GM12878 (cell line): Measurements from ENCODE around the gene SEC14L6. TPM values are rescaled to one million over a fixed set of nuclear protein-coding genes. Genes with fewer than 3 reads are reported as not detected.

Experiments
- ATAC-seq: fragments of 200-7000 bp; cut with Tn5 transposase; 3 replicates; pipeline ENCODE4 v1.9.1; 2020; ENCODE audit warnings: mild to moderate bottlenecking, moderate library complexity
- BruUV-seq: library from RNA; stranded (reverse); fragments of 400-500 nt; replicated peaks from 2 replicates; lab custom pipeline; 2021; lab: Mats Ljungman, UMichigan
- CTCF ChIA-PET: fragments of 300-600 bp; sonication (Branson Sonifier 250); formaldehyde crosslinking; extraction: SDS; loops from one replicate; lab custom pipeline; 2021; ENCODE audit warnings: inconsistent platforms; lab: Yijun Ruan, JAX
- POLR2A ChIA-PET: fragments of 350-600 bp; formaldehyde crosslinking; extraction: SDS; loops from one replicate; lab custom pipeline; 2021; ENCODE audit warnings: inconsistent platforms; lab: Charles Lee
- RAD21 ChIA-PET: fragments of 300-600 bp; sonication (Branson Sonifier 250); formaldehyde crosslinking; loops from one replicate; lab custom pipeline; 2023; ENCODE audit warnings: antibody characterized with exemption; ENCODE audit not compliant: unreplicated experiment; lab: Charles Lee
- SMC1A ChIA-PET: fragments of 300-600 bp; sonication (Branson Sonifier 250); formaldehyde crosslinking; loops from one replicate; lab custom pipeline; 2023; ENCODE audit not compliant: unreplicated experiment, uncharacterized antibody; lab: Charles Lee
- DNase-seq: peaks from one replicate; pipeline ENCODE4 v3.0.0-alpha.2; 2011; ENCODE audit warnings: low read depth, low spot score
- FAIRE-seq: peaks from 3 replicates; lab custom pipeline; 2011; peaks lifted over from hg19 to GRCh38; lab: Jason Lieb, UNC
- H2AFZ ChIP-seq: 2 replicates; pipeline ENCODE4 v1.6.0; 2011; ENCODE audit warnings: low read depth, low read length, control low read depth; ENCODE audit not compliant: control insufficient read depth
- H3K27ac ChIP-seq: 2 replicates; pipeline ENCODE4 v1.5.1; 2011; ENCODE audit warnings: control low read depth; ENCODE audit not compliant: control insufficient read depth, insufficient read depth
- H3K27me3 ChIP-seq, 2 experiments: replicated peaks in 1 of 2; 2 replicates each; pipeline versions ENCODE4 v1.6.0 to v1.6.1; 2011; ENCODE audit warnings: low read length in 1 of 2; ENCODE audit not compliant: control insufficient read depth in 2 of 2, insufficient read depth in 2 of 2
- H3K36me3 ChIP-seq, 2 experiments: 2 replicates each; pipeline ENCODE4 v1.5.1; 2011; ENCODE audit warnings: low read length in 1 of 2; ENCODE audit not compliant: control insufficient read depth in 2 of 2, insufficient read depth in 2 of 2
- H3K4me1 ChIP-seq: 2 replicates; pipeline ENCODE4 v1.6.1; 2011; ENCODE audit warnings: mild to moderate bottlenecking, low read length, moderate library complexity, mixed read lengths; ENCODE audit not compliant: control insufficient read depth, insufficient read depth
- H3K4me2 ChIP-seq: 2 replicates; pipeline ENCODE4 v1.6.0; 2011; ENCODE audit warnings: control low read depth; ENCODE audit not compliant: control insufficient read depth, insufficient read depth
- H3K4me3 ChIP-seq: fragments of 200-600 bp; sonication (generic); 2 replicates; pipeline ENCODE4 v1.5.1; 2016
- H3K79me2 ChIP-seq: 2 replicates; pipeline ENCODE4 v1.6.0; 2011; ENCODE audit warnings: low read length; ENCODE audit not compliant: control insufficient read depth, insufficient read depth
- H3K9ac ChIP-seq: 2 replicates; pipeline ENCODE4 v1.8.0; 2011; ENCODE audit warnings: low read length, control low read depth, mixed read lengths; ENCODE audit not compliant: control insufficient read depth, insufficient read depth
- H3K9me3 ChIP-seq: replicated peaks from 3 replicates; pipeline ENCODE4 v1.5.1; 2011; ENCODE audit warnings: mild to moderate bottlenecking, low read length; ENCODE audit not compliant: control insufficient read depth, insufficient read depth
- H4K20me1 ChIP-seq: 2 replicates; pipeline ENCODE4 v1.6.0; 2011; ENCODE audit not compliant: control insufficient read depth, insufficient read depth
- CBX3 ChIP-seq: fragments of 200-600 bp; sonication (generic); IDR thresholded peaks from 2 replicates; pipeline ENCODE4 v1.6.1; 2016; ENCODE audit warnings: low read depth, borderline replicate concordance
- IRF5 ChIP-seq: fragments of 450-650 bp; IDR thresholded peaks from 2 replicates; pipeline ENCODE4 v1.6.1; 2017; ENCODE audit warnings: borderline replicate concordance
- MEF2A ChIP-seq: IDR thresholded peaks from 2 replicates; pipeline ENCODE4 v1.6.1; 2011; ENCODE audit warnings: low read depth, mild to moderate bottlenecking, low read length, moderate library complexity; ENCODE audit not compliant: insufficient read depth
- TAF1 ChIP-seq: IDR thresholded peaks from 2 replicates; pipeline ENCODE4 v1.6.1; 2011; ENCODE audit warnings: mild to moderate bottlenecking, low read depth, low read length, borderline replicate concordance
- ZNF207 ChIP-seq: fragments of 450-650 bp; IDR thresholded peaks from 2 replicates; pipeline ENCODE4 v1.6.1; 2014; ENCODE audit warnings: antibody characterized with exemption, mild to moderate bottlenecking, borderline replicate concordance
- ZNF24 ChIP-seq: fragments of 450-650 bp; IDR thresholded peaks from 2 replicates; pipeline ENCODE4 v1.6.1; 2017; ENCODE audit warnings: antibody characterized with exemption, mild to moderate bottlenecking
- WGBS: methylation state at CpG from one replicate; pipeline ENCODE4 v1.1.6; 2016; ENCODE audit warnings: low lambda C conversion rate; ENCODE audit not compliant: insufficient replicate concordance, insufficient coverage; ENCODE audit errors: missing lambda C conversion rate; 5-methylcytosine and 5-hydroxymethylcytosine counted together
- in situ Hi-C: fragments of 300-500 bp; cut with MboI; formaldehyde crosslinking; loops from 9 replicates; pipeline ENCODE4 v1.14.3; 2018; ENCODE audit warnings: mixed read lengths
- intact Hi-C: fragments of 100-400 bp; cut with micrococcal nuclease; formaldehyde crosslinking; loops from one replicate; pipeline ENCODE4 v1.14.2; 2022; ENCODE audit not compliant: unreplicated experiment
- polyA plus RNA-seq, 11 experiments: library from polyadenylated mRNA; depleted of rRNA in 4 of 11; unstranded in 6 of 11; stranded (reverse) in 5 of 11; fragments of >200 nt; fragmentation: Nextera tagmentation in 4 of 11; fragmentation: Illumina TruSeq in 1 of 11; extraction: Ambion mirVana in 4 of 11; extraction: Trizol in 1 of 11; gene quantifications; 1 replicate in 1 of 11; 2 replicates in 10 of 11; pipeline versions ENCODE4 v1.2.1 to v1.2.3, GENCODE V29; 2011 to 2016; ENCODE audit warnings: inconsistent platforms in 2 of 11, missing spikeins in 2 of 11, low read depth in 1 of 11
- total RNA-seq, 4 experiments: library from RNA; depleted of rRNA in 3 of 4; stranded (reverse); fragments of >200 nt in 3 of 4; fragmentation: Illumina TruSeq in 1 of 4; extraction: Trizol in 1 of 4; gene quantifications; 2 replicates each; pipeline versions ENCODE4 v1.2.1 to v1.2.3, GENCODE V29; 2013 to 2021

SEC14L6 gene
- total and polyA plus RNA-seq, 10 of the 15 experiments (the other 5 are each of a cell fraction or from before 2014, with no cell fraction given) = not detected

GRCh38 chr22:30575859-30576258 is 29.3 kb upstream of the SEC14L6 start:
- ChIA-PET CTCF (no interaction called here), POLR2A (no interaction called here), SMC1A (no interaction called here), RAD21 (no interaction called here)
- H3K27ac ChIP-seq = no peak overlapping the region
- H3K27me3 ChIP-seq = no peaks in the 10 kb centered on the region
- H3K36me3 ChIP-seq = peaks cover 16 to 26% of the 10 kb centered on the region in 2 experiments
- ATAC-seq (no peak), FAIRE-seq (no peak), DNase-seq (no peak)
- in situ Hi-C loops = no loop called here
- no peak overlapping the region for H3K4me2 ChIP-seq
- no peaks in the 10 kb centered on the region; the same call in 1 of the 2 replicates for H4K20me1 ChIP-seq
- no TSS peak for BruUV-seq
- no peaks in the 10 kb centered on the region for H3K79me2 ChIP-seq
- no peaks in the 10 kb centered on the region for H3K4me1 ChIP-seq
- intact Hi-C loops = no loop called here
- no peak overlapping the region for H3K9ac ChIP-seq
- no peak for TF ChIP-seq ZNF207
- TF ChIP-seq ZNF24 = no peak
- no peak for TF ChIP-seq TAF1
- TF ChIP-seq IRF5 = no peak
- TF ChIP-seq CBX3 = no peak
- TF ChIP-seq MEF2A = no peak
- WGBS = 93% methylated on average over 15 of the region's 15 CpGs
- no peak overlapping the region for H2AFZ ChIP-seq
- no peaks in the 10 kb centered on the region for H3K9me3 ChIP-seq
- H3K4me3 ChIP-seq = no peak overlapping the region
